ENCODE results near the gene PKP2. TPM values are rescaled to one million over a fixed set of nuclear protein-coding genes. Genes with fewer than 3 reads are reported as not detected.
A peak's percentile ranks its signal among the peaks of the same experiment; 100 is the strongest.

The PKP2 gene
- total and polyA plus RNA-seq, 2 experiments from 2014 or later, result 363 to 376 TPM

- Histone ChIP-seq H3K4me1 (ENCODE audit: low read depth) (no peaks in the 10 kb centered on the region), H3K4me3 (no peak overlapping the region), H3K27ac (no peak overlapping the region), H3K27me3 (no peaks in the 10 kb centered on the region), H3K36me3 (no peaks in the 10 kb centered on the region), H3K9me3 (ENCODE audit: low read depth) (no peaks in the 10 kb centered on the region)
- peak in 1 of 2 donors; percentile 52 for DNase-seq (ENCODE audit: low read depth in 1 of 2, low spot score in 1 of 2)
- no peak for TF ChIP-seq CTCF (IDR thresholded peaks at IDR 0.05; ENCODE audit: low read depth, low read length)
Observed at GRCh38 chr12:32780071-32780470, 116.5 kb downstream of the PKP2 start.

DNA sequence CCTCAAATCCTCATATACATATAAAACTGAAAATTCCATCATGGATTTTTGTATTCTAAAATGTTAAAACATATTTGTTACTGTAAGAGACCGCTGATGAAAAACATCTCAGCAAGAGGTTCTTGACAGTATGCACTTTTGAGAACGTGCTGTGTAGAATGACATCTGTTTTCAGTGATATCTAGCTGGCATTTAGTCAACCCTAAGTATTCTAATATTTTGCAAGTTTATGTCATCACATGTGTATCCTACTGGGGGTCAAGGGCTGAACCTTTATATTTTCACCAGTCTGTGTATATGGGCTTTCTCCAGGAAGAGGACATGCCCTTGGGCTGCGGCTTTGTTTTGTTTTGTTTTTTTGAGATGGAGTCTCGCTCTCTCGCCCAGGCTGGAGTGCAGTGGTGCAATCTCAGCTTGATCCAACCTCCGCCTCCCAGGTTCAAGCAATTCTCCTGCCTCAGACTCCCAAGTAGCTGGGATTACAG is 118.8 kb downstream of the PKP2 start:
- Histone ChIP-seq H3K4me1 (ENCODE audit: low read depth) (no peaks in the 10 kb centered on the region), H3K27ac (no peak overlapping the region), H3K27me3 (no peaks in the 10 kb centered on the region), H3K36me3 (no peaks in the 10 kb centered on the region), H3K4me3 (no peak overlapping the region), H3K9me3 (ENCODE audit: low read depth) (no peaks in the 10 kb centered on the region)
- TF ChIP-seq CTCF (IDR thresholded peaks at IDR 0.05; ENCODE audit: low read depth, low read length), result no peak
- peak in 1 of 2 donors; percentile 17 for DNase-seq (ENCODE audit: low read depth in 1 of 2, low spot score in 1 of 2)

GRCh38 chr12:32777159-32777558 is 119.4 kb downstream of the PKP2 start:
- H3K36me3 ChIP-seq, result no peaks in the 10 kb centered on the region
- no peaks in the 10 kb centered on the region for H3K27me3 ChIP-seq
- DNase-seq (ENCODE audit: low read depth in 1 of 2, low spot score in 1 of 2), result no peak
- no peak overlapping the region for H3K27ac ChIP-seq
- no peak overlapping the region for H3K4me3 ChIP-seq
- TF ChIP-seq CTCF (IDR thresholded peaks at IDR 0.05; ENCODE audit: low read depth, low read length), result no peak
- H3K4me1 ChIP-seq (ENCODE audit: low read depth), result no peaks in the 10 kb centered on the region
- no peaks in the 10 kb centered on the region for H3K9me3 ChIP-seq (ENCODE audit: low read depth)

DNA sequence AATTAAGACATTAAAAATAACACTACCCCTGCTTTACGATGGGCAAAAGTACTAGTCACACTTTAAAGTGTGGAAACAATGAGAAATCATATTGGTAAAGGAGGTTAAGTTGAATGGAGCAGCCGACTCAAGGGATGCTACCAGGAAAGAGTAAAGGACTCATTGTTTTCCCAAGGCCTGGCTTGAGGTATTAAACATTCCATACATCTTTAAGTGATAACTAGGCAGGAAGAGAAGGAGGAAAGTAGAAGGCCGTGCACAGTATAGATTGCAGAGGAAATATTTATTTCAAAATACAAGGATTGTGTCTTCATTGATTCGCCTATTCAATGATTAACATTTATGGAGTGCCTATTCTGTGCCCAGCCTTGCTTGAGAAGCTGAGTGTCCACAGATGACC is 120.3 kb downstream of the PKP2 start:
- Histone ChIP-seq H3K27me3 (no peaks in the 10 kb centered on the region), H3K27ac (no peak overlapping the region), H3K4me3 (no peak overlapping the region), H3K36me3 (no peaks in the 10 kb centered on the region), H3K9me3 (ENCODE audit: low read depth) (no peaks in the 10 kb centered on the region), H3K4me1 (ENCODE audit: low read depth) (no peaks in the 10 kb centered on the region)
- no peak for DNase-seq (ENCODE audit: low read depth in 1 of 2, low spot score in 1 of 2)
- TF ChIP-seq CTCF (IDR thresholded peaks at IDR 0.05; ENCODE audit: low read depth, low read length), result no peak

DNA sequence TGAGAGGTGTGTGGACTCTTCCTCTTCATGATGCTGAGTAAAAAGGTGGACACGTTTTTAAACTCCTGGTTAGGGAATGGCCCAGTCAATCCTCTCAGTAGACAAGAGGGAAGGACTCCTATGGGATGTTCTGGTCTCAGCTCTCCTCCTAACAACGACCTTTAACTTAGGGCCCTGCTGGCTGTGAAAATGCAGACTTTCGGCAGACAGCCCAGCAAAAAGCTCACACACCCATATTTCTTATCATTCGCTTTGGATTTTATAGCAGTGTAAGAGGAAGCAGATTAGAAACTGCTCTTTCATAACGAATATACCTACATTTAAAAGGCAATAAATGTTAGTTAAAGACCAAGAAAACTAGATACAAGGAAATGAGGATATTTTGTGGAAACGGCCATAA is 122.9 kb downstream of the PKP2 start:
- H3K27ac ChIP-seq, result no peak overlapping the region
- H3K4me3 ChIP-seq, result no peak overlapping the region
- no peaks in the 10 kb centered on the region for H3K9me3 ChIP-seq (ENCODE audit: low read depth)
- no peaks in the 10 kb centered on the region for H3K36me3 ChIP-seq
- DNase-seq (ENCODE audit: low read depth in 1 of 2, low spot score in 1 of 2), result no peak
- no peaks in the 10 kb centered on the region for H3K4me1 ChIP-seq (ENCODE audit: low read depth)
- no peaks in the 10 kb centered on the region for H3K27me3 ChIP-seq
- TF ChIP-seq CTCF (IDR thresholded peaks at IDR 0.05; ENCODE audit: low read depth, low read length), result no peak

DNA sequence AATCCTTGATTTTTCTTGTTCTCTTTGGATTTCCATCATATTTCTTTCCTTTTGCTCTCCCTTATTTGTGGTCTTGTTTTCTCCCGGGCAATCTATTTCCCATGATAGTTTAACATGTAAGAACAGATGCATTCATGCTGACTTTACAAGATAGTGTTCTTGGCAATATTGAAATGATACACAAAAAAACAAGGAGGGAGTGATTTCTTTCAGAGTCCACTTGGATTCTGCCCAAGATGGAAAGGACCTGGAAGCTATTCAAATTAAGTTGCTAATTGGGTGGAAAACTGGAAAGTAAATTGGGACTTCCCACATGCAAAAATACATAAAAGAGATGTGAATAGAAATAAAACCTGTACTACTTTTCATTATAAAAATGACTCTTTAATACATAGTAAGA is 126.4 kb downstream of the PKP2 start:
- Histone ChIP-seq H3K27ac (no peak overlapping the region), H3K4me1 (ENCODE audit: low read depth) (no peaks in the 10 kb centered on the region), H3K4me3 (no peak overlapping the region), H3K36me3 (no peaks in the 10 kb centered on the region), H3K9me3 (ENCODE audit: low read depth) (no peaks in the 10 kb centered on the region), H3K27me3 (no peaks in the 10 kb centered on the region)
- no peak for TF ChIP-seq CTCF (IDR thresholded peaks at IDR 0.05; ENCODE audit: low read depth, low read length)
- no peak for DNase-seq (ENCODE audit: low read depth in 1 of 2, low spot score in 1 of 2)

All from cardiac muscle cell (in vitro differentiated cells and primary cell).